Large intestine (tissue), 3 donors: Measurements from ENCODE around the gene ARMC9. TPM values are rescaled to one million over a fixed set of nuclear protein-coding genes. Genes with fewer than 3 reads are reported as not detected.

Experiments used
- DNase-seq, 2 donors: peaks; one replicate each; pipeline versions ENCODE4 v3.0.0 to v3.0.0-alpha.2; 2013
- H3K27ac ChIP-seq: one replicate; pipeline ENCODE4 v1.5.1; 2013; ENCODE audit warnings: low read length
- H3K27me3 ChIP-seq: 2 replicates; pipeline ENCODE4 v1.6.1; 2013; ENCODE audit warnings: low read length; ENCODE audit not compliant: control insufficient read depth, insufficient read depth
- H3K36me3 ChIP-seq: 2 replicates; pipeline ENCODE4 v1.6.1; 2013; ENCODE audit warnings: low read length; ENCODE audit not compliant: control insufficient read depth, insufficient read depth
- H3K4me1 ChIP-seq: one replicate; pipeline ENCODE4 v1.6.1; 2013; ENCODE audit warnings: low read length; ENCODE audit not compliant: control insufficient read depth, insufficient read depth
- H3K4me3 ChIP-seq: one replicate; pipeline ENCODE4 v1.5.1; 2013; ENCODE audit warnings: low read length
- H3K9me3 ChIP-seq: one replicate; pipeline ENCODE4 v1.6.1; 2013; ENCODE audit warnings: mild to moderate bottlenecking, low read depth, low read length, moderate library complexity; ENCODE audit not compliant: control insufficient read depth
- WGBS: methylation state at CpG from one replicate; pipeline ENCODE4 v1.1.5; 2013; ENCODE audit warnings: low lambda C conversion rate; ENCODE audit not compliant: insufficient coverage; 5-methylcytosine and 5-hydroxymethylcytosine counted together
- polyA plus RNA-seq: library from polyadenylated mRNA; unstranded; fragments of 120-200 nt; gene quantifications from one replicate; pipeline ENCODE4 v1.2.1, GENCODE V29; 2013

The ARMC9 gene
- polyA plus RNA-seq, 1 donor = 14.4 TPM

DNA sequence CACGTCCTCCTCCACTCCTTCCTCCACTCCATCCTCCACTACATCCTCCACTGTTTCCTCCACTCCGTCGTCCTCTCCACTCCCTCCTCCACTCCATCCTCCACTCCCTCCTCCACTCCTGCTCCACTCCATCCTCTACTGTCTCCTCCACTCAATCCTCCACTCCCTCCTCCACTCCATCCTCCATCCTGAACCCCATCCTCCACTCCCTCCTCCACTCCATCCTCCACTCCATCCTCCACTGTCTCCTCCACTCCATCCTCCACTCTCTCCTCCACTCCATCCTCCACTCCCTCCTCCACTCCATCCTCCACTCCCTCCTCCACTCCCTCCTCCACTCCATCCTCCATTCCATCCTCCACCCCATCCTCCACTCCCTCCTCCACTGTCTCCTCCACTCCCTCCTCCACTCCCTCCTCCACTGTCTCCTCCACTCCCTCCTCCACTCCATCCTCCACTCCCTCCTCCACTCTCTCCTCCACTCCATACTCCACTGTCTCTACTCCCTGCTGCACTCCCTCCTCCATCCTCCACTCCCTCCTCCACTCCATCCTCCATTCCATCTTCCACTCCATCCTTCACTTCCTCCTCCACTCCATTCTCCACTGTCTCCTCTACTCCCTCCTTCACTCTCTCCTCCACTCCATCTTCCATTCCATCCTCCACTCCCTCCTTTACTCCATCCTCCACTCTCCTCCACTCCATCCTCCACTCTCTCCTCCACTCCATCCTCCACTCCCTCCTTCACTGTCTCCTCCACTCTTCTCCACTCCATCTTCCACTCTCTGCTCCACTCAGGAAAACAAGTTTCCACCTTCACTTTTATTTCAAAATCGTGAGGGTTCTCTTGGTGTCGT is 182.8 kb downstream of the ARMC9 start:
- H3K4me3 ChIP-seq = no peak overlapping the region
- H3K4me1 ChIP-seq = peaks cover 25% of the 10 kb centered on the region
- peaks cover 5% of the 10 kb centered on the region for H3K9me3 ChIP-seq
- WGBS = 68% methylated on average over 3 of the region's 5 CpGs
- H3K36me3 ChIP-seq = no peaks in the 10 kb centered on the region
- no peak for DNase-seq
- no peaks in the 10 kb centered on the region for H3K27me3 ChIP-seq
- no peak overlapping the region for H3K27ac ChIP-seq

GRCh38 chr2:231382116-231382515 is 183.7 kb downstream of the ARMC9 start:
- Histone ChIP-seq H3K9me3 (peaks cover 5% of the 10 kb centered on the region), H3K27me3 (no peaks in the 10 kb centered on the region), H3K4me1 (peaks cover 23% of the 10 kb centered on the region), H3K27ac (no peak overlapping the region), H3K36me3 (no peaks in the 10 kb centered on the region), H3K4me3 (no peak overlapping the region)
- DNase-seq = no peak
- WGBS = no CpG with 5 or more reads among the region's 8 CpGs

GRCh38 chr2:231383416-231384108 is 185.1 kb downstream of the ARMC9 start:
- no CpG with 5 or more reads among the region's 15 CpGs for WGBS
- peaks cover 12% of the 10 kb centered on the region for H3K4me1 ChIP-seq
- DNase-seq = peak; percentile 52 to 75
- H3K36me3 ChIP-seq = no peaks in the 10 kb centered on the region
- peaks cover 5% of the 10 kb centered on the region for H3K9me3 ChIP-seq
- H3K27ac ChIP-seq = peak overlapping the region; percentile 2
- no peaks in the 10 kb centered on the region for H3K27me3 ChIP-seq
- H3K4me3 ChIP-seq = no peak overlapping the region

GRCh38 chr2:231384109-231384435 is 185.6 kb downstream of the ARMC9 start:
- no peak for DNase-seq

GRCh38 chr2:231384970-231385369 is 186.5 kb downstream of the ARMC9 start:
- H3K36me3 ChIP-seq = no peaks in the 10 kb centered on the region
- peaks cover 4% of the 10 kb centered on the region for H3K9me3 ChIP-seq
- no peak overlapping the region for H3K4me3 ChIP-seq
- WGBS = no CpG with 5 or more reads among the region's 2 CpGs
- no peaks in the 10 kb centered on the region for H3K27me3 ChIP-seq
- DNase-seq = no peak
- no peak overlapping the region for H3K27ac ChIP-seq
- H3K4me1 ChIP-seq = peaks cover 8% of the 10 kb centered on the region

More at GRCh38 chr2:231384109-231384435, 185.6 kb downstream of the ARMC9 start:
- no peak overlapping the region for H3K27ac ChIP-seq
- peaks cover 5% of the 10 kb centered on the region for H3K9me3 ChIP-seq
- peaks cover 8% of the 10 kb centered on the region for H3K4me1 ChIP-seq
- no peaks in the 10 kb centered on the region for H3K27me3 ChIP-seq
- H3K4me3 ChIP-seq = no peak overlapping the region
- WGBS = no CpG with 5 or more reads among the region's 2 CpGs
- H3K36me3 ChIP-seq = no peaks in the 10 kb centered on the region

DNA sequence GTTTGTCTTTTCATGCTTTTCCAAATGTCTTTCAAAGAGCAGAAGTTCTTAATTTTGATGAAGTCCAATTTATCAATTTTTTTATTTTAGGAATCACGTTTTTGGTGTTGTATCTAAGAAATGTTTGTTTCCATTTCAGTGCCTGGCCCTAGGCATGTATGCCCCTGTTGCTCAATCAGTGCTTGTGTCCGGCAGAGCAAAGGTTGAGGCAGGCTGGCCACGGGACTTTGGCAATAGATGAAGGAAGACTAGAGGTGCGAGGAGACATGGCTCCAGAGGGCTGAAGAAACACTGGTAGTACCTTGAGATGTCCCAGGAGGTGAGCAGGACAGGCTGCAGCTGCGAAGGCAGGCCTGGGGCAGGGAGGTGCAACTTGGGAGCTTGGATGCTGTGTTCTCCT is 187.0 kb downstream of the ARMC9 start:
- Histone ChIP-seq H3K27me3 (no peaks in the 10 kb centered on the region), H3K27ac (no peak overlapping the region), H3K4me3 (no peak overlapping the region), H3K9me3 (peaks cover 2% of the 10 kb centered on the region), H3K4me1 (peaks cover 6% of the 10 kb centered on the region), H3K36me3 (no peaks in the 10 kb centered on the region)
- 100% methylated on average over 1 of the region's 5 CpGs for WGBS
- DNase-seq = peak in 1 of 2 donors; percentile 54

DNA sequence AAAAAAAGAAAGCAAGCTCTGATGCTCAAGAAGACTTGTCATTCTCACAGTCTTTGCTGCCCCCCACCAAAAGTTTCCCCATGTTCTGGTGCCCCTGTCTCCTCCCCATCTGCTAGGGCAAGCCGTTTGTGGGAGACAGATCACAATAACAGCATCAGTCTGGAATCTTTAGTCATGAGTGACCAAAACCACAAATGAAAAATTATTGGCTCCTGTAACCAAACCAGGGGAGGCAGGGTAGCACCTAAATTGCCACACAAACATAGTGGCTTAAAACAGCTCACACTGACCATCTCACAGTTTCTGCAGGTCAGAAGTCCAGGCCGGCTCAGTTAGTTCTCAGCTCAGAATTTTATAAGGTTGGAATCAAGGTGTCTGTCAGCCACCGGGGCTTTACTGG is 188.0 kb downstream of the ARMC9 start:
- Histone ChIP-seq H3K36me3 (no peaks in the 10 kb centered on the region), H3K27ac (no peak overlapping the region), H3K27me3 (no peaks in the 10 kb centered on the region), H3K9me3 (no peaks in the 10 kb centered on the region), H3K4me1 (peaks cover 6% of the 10 kb centered on the region), H3K4me3 (no peak overlapping the region)
- WGBS = no CpG with 5 or more reads among the region's 3 CpGs
- DNase-seq = no peak

- Histone ChIP-seq H3K27ac (no peak overlapping the region), H3K4me1 (peaks cover 6% of the 10 kb centered on the region), H3K36me3 (no peaks in the 10 kb centered on the region), H3K27me3 (no peaks in the 10 kb centered on the region), H3K4me3 (no peak overlapping the region), H3K9me3 (no peaks in the 10 kb centered on the region)
- DNase-seq = no peak
- no CpG with 5 or more reads among the region's 26 CpGs for WGBS
These were observed 189.7 kb downstream of the ARMC9 start for GRCh38 chr2:231387904-231388724.

DNA sequence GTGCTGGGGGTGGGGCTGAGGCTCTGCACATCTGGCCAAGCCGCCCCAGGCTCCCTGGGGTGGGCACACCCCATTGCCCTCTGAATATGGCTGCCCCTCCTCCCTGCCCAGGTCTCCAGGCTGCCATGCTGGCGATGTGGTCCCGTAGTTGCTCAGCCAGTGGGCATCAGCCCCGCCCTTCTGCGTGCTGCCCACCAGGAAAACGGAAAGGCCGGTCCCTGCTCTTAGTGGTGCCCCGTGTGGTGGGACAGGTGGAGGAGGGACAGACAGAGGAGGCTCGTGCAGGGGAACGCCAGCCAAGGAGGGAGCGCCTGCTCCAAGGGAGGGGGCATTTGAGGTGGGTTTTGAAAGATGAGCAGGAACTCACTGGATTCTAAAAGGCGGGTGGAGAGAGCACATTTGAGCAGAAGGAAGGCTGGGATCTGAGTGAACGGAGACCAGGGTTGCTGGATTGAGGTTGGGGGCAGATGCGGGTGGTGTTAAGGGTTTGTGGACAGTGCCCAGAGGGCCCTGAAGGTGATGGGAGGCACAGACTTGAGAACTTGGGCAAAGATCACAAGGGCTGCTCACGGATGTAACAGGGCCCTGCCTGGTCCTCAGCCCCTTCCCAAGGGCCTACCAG is 190.4 kb downstream of the ARMC9 start:
- Histone ChIP-seq H3K27me3 (no peaks in the 10 kb centered on the region), H3K36me3 (no peaks in the 10 kb centered on the region), H3K27ac (no peak overlapping the region), H3K9me3 (no peaks in the 10 kb centered on the region), H3K4me3 (no peak overlapping the region), H3K4me1 (no peaks in the 10 kb centered on the region)
- no peak for DNase-seq
- no CpG with 5 or more reads among the region's 15 CpGs for WGBS

GRCh38 chr2:231390667-231391066 is 192.2 kb downstream of the ARMC9 start:
- Histone ChIP-seq H3K9me3 (no peaks in the 10 kb centered on the region), H3K27me3 (no peaks in the 10 kb centered on the region)
- 60% methylated on average over 1 of the region's 8 CpGs for WGBS

More at GRCh38 chr2:231390667-231391066, 192.2 kb downstream of the ARMC9 start:
- Histone ChIP-seq H3K36me3 (no peaks in the 10 kb centered on the region), H3K27ac (no peak overlapping the region), H3K4me1 (peaks cover 2% of the 10 kb centered on the region), H3K4me3 (no peak overlapping the region)
- DNase-seq = no peak
